C4-2B (cell line): ENCODE measurements around the gene GALNTL6.

Experiments used
- CTCF ChIP-seq: fragments of 450-650 bp; conservative IDR thresholded peaks from 2 replicates; pipeline ENCODE4 v1.5.1; 2017; ENCODE audit warnings: mild to moderate bottlenecking
- ZFX ChIP-seq: fragments of 450-650 bp; IDR thresholded peaks from 2 replicates; pipeline ENCODE4 v1.6.1; 2017

GRCh38 chr4:173052439-173052838 is 1239.2 kb downstream of the GALNTL6 start:
- TF ChIP-seq CTCF (no peak), ZFX (no peak)
